Measurements from ENCODE around the gene FGF11. TPM values are rescaled to one million over a fixed set of nuclear protein-coding genes. Genes with fewer than 3 reads are reported as not detected.

FGF11 gene
- total RNA-seq, 1 donor from 2014 or later: 11.7 TPM

- DNase-seq (ENCODE audit: missing footprints) (no peak), ATAC-seq (no peak)
- intact Hi-C loops (cut with DNase I): no loop called here
These were observed 33.0 kb upstream of the FGF11 start for GRCh38 chr17:7406235-7406825.

- ATAC-seq: no peak
These were observed 32.2 kb upstream of the FGF11 start for GRCh38 chr17:7407082-7407481.

GRCh38 chr17:7407485-7408251 lies 31.6 kb upstream of the FGF11 start, which contains the start of gene NLGN2:
Gene NLGN2, plus strand, starts transcription at chr17:7407845. Its CDS starts 411 bp downstream, at chr17:7408256.
- intact Hi-C loops (cut with DNase I): no loop called here
- DNase-seq (ENCODE audit: missing footprints) (no peak), ATAC-seq (no peak)

More at GRCh38 chr17:7407082-7407481, 32.2 kb upstream of the FGF11 start:
- intact Hi-C loops (cut with DNase I): no loop called here
- DNase-seq (ENCODE audit: missing footprints): no peak

GRCh38 chr17:7408252-7408727 lies 31.0 kb upstream of the FGF11 start:
- ATAC-seq (no peak), DNase-seq (ENCODE audit: missing footprints) (no peak)
- intact Hi-C loops (cut with DNase I): no loop called here

GRCh38 chr17:7408863-7409262 lies 30.4 kb upstream of the FGF11 start:
- ATAC-seq (no peak), DNase-seq (ENCODE audit: missing footprints) (no peak)
- intact Hi-C loops (cut with DNase I): no loop called here

- intact Hi-C loops (cut with DNase I): no loop called here
- DNase-seq (ENCODE audit: missing footprints) (no peak), ATAC-seq (no peak)
These were observed 29.6 kb upstream of the FGF11 start for GRCh38 chr17:7409716-7410115.

- ATAC-seq (no peak), DNase-seq (ENCODE audit: missing footprints) (no peak)
- intact Hi-C loops (cut with DNase I): no loop called here
These were observed 28.5 kb upstream of the FGF11 start for GRCh38 chr17:7410634-7411426.

GRCh38 chr17:7411427-7411750 lies 27.9 kb upstream of the FGF11 start:
- no peak for ATAC-seq

GRCh38 chr17:7413346-7413985 lies 25.8 kb upstream of the FGF11 start:
- intact Hi-C loops (cut with DNase I): no loop called here
- ATAC-seq: no peak
- DNase-seq (ENCODE audit: missing footprints): no peak

More at GRCh38 chr17:7411427-7411750, 27.9 kb upstream of the FGF11 start:
- DNase-seq (ENCODE audit: missing footprints): no peak
- intact Hi-C loops (cut with DNase I): no loop called here

GRCh38 chr17:7414837-7415236 lies 24.5 kb upstream of the FGF11 start:
- ATAC-seq: no peak
- no peak for DNase-seq (ENCODE audit: missing footprints)
- intact Hi-C loops (cut with DNase I): no loop called here

GRCh38 chr17:7415784-7416183 lies 23.5 kb upstream of the FGF11 start:
- DNase-seq (ENCODE audit: missing footprints) (no peak), ATAC-seq (no peak)
- intact Hi-C loops (cut with DNase I): no loop called here

GRCh38 chr17:7416323-7416722 lies 23.0 kb upstream of the FGF11 start:
- ATAC-seq: no peak
- DNase-seq (ENCODE audit: missing footprints): no peak
- intact Hi-C loops (cut with DNase I): no loop called here

GRCh38 chr17:7417056-7417655 lies 22.2 kb upstream of the FGF11 start:
- DNase-seq (ENCODE audit: missing footprints): no peak
- ATAC-seq: no peak
- intact Hi-C loops (cut with DNase I): no loop called here

- intact Hi-C loops (cut with DNase I): no loop called here
- DNase-seq (ENCODE audit: missing footprints) (no peak), ATAC-seq (no peak)
These were observed 20.7 kb upstream of the FGF11 start for GRCh38 chr17:7418472-7419152.

GRCh38 chr17:7419819-7420610 lies 19.3 kb upstream of the FGF11 start, which contains the start of gene SPEM1:
Gene SPEM1, plus strand, starts transcription at chr17:7420324. Its CDS starts 61 bp downstream, at chr17:7420385.
- intact Hi-C loops (cut with DNase I): no loop called here
- no peak for DNase-seq (ENCODE audit: missing footprints)
- ATAC-seq: no peak

GRCh38 chr17:7421186-7421585 lies 18.1 kb upstream of the FGF11 start:
- no peak for ATAC-seq
- DNase-seq (ENCODE audit: missing footprints): no peak
- intact Hi-C loops (cut with DNase I): no loop called here

GRCh38 chr17:7423679-7424078 lies 15.6 kb upstream of the FGF11 start:
- DNase-seq (ENCODE audit: missing footprints) (no peak), ATAC-seq (no peak)
- intact Hi-C loops (cut with DNase I): no loop called here

Measured in Right ventricle myocardium inferior (tissue), 1 donor.